HFF-Myc (cell line): ENCODE measurements around the gene ADAMTS17.

Source experiments
- DNase-seq: peaks from one replicate; pipeline ENCODE4 v3.0.0-alpha.2; 2011; ENCODE audit warnings: low read depth; ENCODE audit errors: extremely low read depth
- H3K4me3 ChIP-seq: replicated peaks from 2 replicates; pipeline ENCODE4 v1.5.1; 2011; ENCODE audit warnings: low read depth, mild to moderate bottlenecking, control low read depth, low read length
- CTCF ChIP-seq: IDR thresholded peaks from 2 replicates; pipeline ENCODE4 v1.5.1; 2012; ENCODE audit warnings: mild to moderate bottlenecking, low read depth, low read length, control low read depth; ENCODE audit errors: missing control alignments

Gene ADAMTS17

GRCh38 chr15:99974246-99974645, 367.5 kb downstream of the ADAMTS17 start:
- TF ChIP-seq CTCF = no peak
- no peak overlapping the region for H3K4me3 ChIP-seq
- DNase-seq = no peak

- H3K4me3 ChIP-seq = no peak overlapping the region
- TF ChIP-seq CTCF = no peak
- DNase-seq = no peak
Observed at GRCh38 chr15:99973351-99973750, 368.4 kb downstream of the ADAMTS17 start.

- no peak overlapping the region for H3K4me3 ChIP-seq
- no peak for TF ChIP-seq CTCF
- DNase-seq = no peak
Observed at GRCh38 chr15:99970891-99971430, 370.8 kb downstream of the ADAMTS17 start.

- no peak overlapping the region for H3K4me3 ChIP-seq
- no peak for TF ChIP-seq CTCF
- no peak for DNase-seq
Observed at GRCh38 chr15:99969261-99969920, 372.4 kb downstream of the ADAMTS17 start.

- TF ChIP-seq CTCF = no peak
- no peak for DNase-seq
- no peak overlapping the region for H3K4me3 ChIP-seq
Observed at GRCh38 chr15:99967841-99968371, 373.9 kb downstream of the ADAMTS17 start.

GRCh38 chr15:99966815-99967214, 375.0 kb downstream of the ADAMTS17 start:
- DNase-seq = no peak
- no peak overlapping the region for H3K4me3 ChIP-seq
- TF ChIP-seq CTCF = no peak

GRCh38 chr15:99965376-99965775, 376.4 kb downstream of the ADAMTS17 start:
- DNase-seq = no peak
- H3K4me3 ChIP-seq = no peak overlapping the region
- no peak for TF ChIP-seq CTCF
